Measurements from ENCODE around the gene TEX9. TPM values are rescaled to one million over a fixed set of nuclear protein-coding genes. Genes with fewer than 3 reads are reported as not detected.

Gene TEX9
- polyA plus RNA-seq, 3 donors, result 0.03 to 0.46 TPM; not detected in 1

GRCh38 chr15:56320316-56320715 lies 44.9 kb upstream of the TEX9 start:
- Histone ChIP-seq H3K27me3 (ENCODE audit: control insufficient read depth in 2 of 2, insufficient read depth in 2 of 2, low read length in 2 of 2) (no peaks in the 10 kb centered on the region), H4K20me1 (ENCODE audit: insufficient read depth, low read length) (no peaks in the 10 kb centered on the region), H2AFZ (ENCODE audit: insufficient read depth, low read depth, low read length, poor library complexity, severe bottlenecking) (no peak overlapping the region), H3K79me2 (ENCODE audit: insufficient read depth, low read length) (no peaks in the 10 kb centered on the region), H3K9ac (ENCODE audit: insufficient read depth, low read length, poor library complexity, severe bottlenecking) (no peak overlapping the region), H3K36me3 (replicated peaks in 1 of 2; ENCODE audit: control insufficient read depth in 1 of 2, insufficient read depth in 2 of 2, low read length in 2 of 2) (no peaks in the 10 kb centered on the region), H3K4me3 (replicated peaks in 1 of 3; ENCODE audit: low read depth in 2 of 3, low read length in 3 of 3) (no peak overlapping the region), H3K4me1 (ENCODE audit: control insufficient read depth in 1 of 2, insufficient read depth in 2 of 2, low read length in 2 of 2) (no peaks in the 10 kb centered on the region), H3K27ac (ENCODE audit: low read depth in 1 of 2, low read length in 2 of 2) (no peak overlapping the region), H3K4me2 (replicated peaks; ENCODE audit: extremely low read depth, low read length, poor library complexity, severe bottlenecking) (no peak overlapping the region), H3K9me3 (replicated peaks in 1 of 2; ENCODE audit: control insufficient read depth in 1 of 2, insufficient read depth in 1 of 2, low read length in 2 of 2) (no peaks in the 10 kb centered on the region)
- no peak overlapping the region for H3K4me3 Mint-ChIP-seq
- no peak overlapping the region for H3K27ac Mint-ChIP-seq
- H3K4me1 Mint-ChIP-seq, result peaks cover 3% of the 10 kb centered on the region
- intact Hi-C loops (cut with micrococcal nuclease), result no loop called here
- no peak for DNase-seq
- H3K27me3 Mint-ChIP-seq (ENCODE audit: low read depth in 3 of 3), result peaks cover 0 to 1% (median 0%) of the 10 kb centered on the region in 3 donors
- TF ChIP-seq CTCF (IDR thresholded peaks at IDR 0.05), result no peak
- H3K36me3 Mint-ChIP-seq, result no peaks in the 10 kb centered on the region
- H3K9me3 Mint-ChIP-seq, result peaks cover 5 to 18% (median 10%) of the 10 kb centered on the region in 7 donors

- Mint-ChIP-seq H3K4me1 (peaks cover 3% of the 10 kb centered on the region), H3K9me3 (peaks cover 5 to 18% (median 10%) of the 10 kb centered on the region in 7 donors), H3K27me3 (ENCODE audit: low read depth in 3 of 3) (peaks cover 0 to 1% (median 0%) of the 10 kb centered on the region in 3 donors), H3K4me3 (no peak overlapping the region), H3K36me3 (no peaks in the 10 kb centered on the region), H3K27ac (no peak overlapping the region)
- WGBS (ENCODE audit: insufficient coverage), result no CpG with 5 or more reads among the region's 3 CpGs
- H3K27ac ChIP-seq (ENCODE audit: low read depth in 1 of 2, low read length in 2 of 2), result no peak overlapping the region
- H3K4me3 ChIP-seq (replicated peaks in 1 of 3; ENCODE audit: low read depth in 2 of 3, low read length in 3 of 3), result no peak overlapping the region
- no peak for DNase-seq
- H3K36me3 ChIP-seq (replicated peaks in 1 of 2; ENCODE audit: control insufficient read depth in 1 of 2, insufficient read depth in 2 of 2, low read length in 2 of 2), result no peaks in the 10 kb centered on the region
- H3K27me3 ChIP-seq (ENCODE audit: control insufficient read depth in 2 of 2, insufficient read depth in 2 of 2, low read length in 2 of 2), result no peaks in the 10 kb centered on the region
- no peak overlapping the region for H3K4me2 ChIP-seq (replicated peaks; ENCODE audit: extremely low read depth, low read length, poor library complexity, severe bottlenecking)
- H4K20me1 ChIP-seq (ENCODE audit: insufficient read depth, low read length), result no peaks in the 10 kb centered on the region
- no peak overlapping the region for H3K9ac ChIP-seq (ENCODE audit: insufficient read depth, low read length, poor library complexity, severe bottlenecking)
- no peak overlapping the region for H2AFZ ChIP-seq (ENCODE audit: insufficient read depth, low read depth, low read length, poor library complexity, severe bottlenecking)
- no peaks in the 10 kb centered on the region for H3K79me2 ChIP-seq (ENCODE audit: insufficient read depth, low read length)
- H3K4me1 ChIP-seq (ENCODE audit: control insufficient read depth in 1 of 2, insufficient read depth in 2 of 2, low read length in 2 of 2), result no peaks in the 10 kb centered on the region
- intact Hi-C loops (cut with micrococcal nuclease), result no loop called here
- H3K9me3 ChIP-seq (replicated peaks in 1 of 2; ENCODE audit: control insufficient read depth in 1 of 2, insufficient read depth in 1 of 2, low read length in 2 of 2), result no peaks in the 10 kb centered on the region
- TF ChIP-seq CTCF (IDR thresholded peaks at IDR 0.05), result no peak
These were observed 44.4 kb upstream of the TEX9 start for GRCh38 chr15:56320861-56321260.
